Parathyroid adenoma (tissue), 2 donors: ENCODE measurements around the gene HGS.
A peak's percentile ranks its signal among the peaks of the same experiment; 100 is the strongest.

Experiments
- H2AFZ ChIP-seq: fragments of 300-600 bp; sonication (generic); one replicate; pipeline ENCODE4 v1.7.0; 2017; ENCODE audit warnings: antibody characterized with exemption, mild to moderate bottlenecking
- H3K27ac ChIP-seq: fragments of 300-600 bp; sonication (generic); one replicate; pipeline ENCODE4 v1.7.0; 2017
- H3K27me3 ChIP-seq: fragments of 300-600 bp; sonication (generic); one replicate; pipeline ENCODE4 v1.7.0; 2017; ENCODE audit warnings: low read length; ENCODE audit not compliant: control insufficient read depth, insufficient read depth
- H3K36me3 ChIP-seq: fragments of 300-600 bp; sonication (generic); one replicate; pipeline ENCODE4 v1.7.0; 2017; ENCODE audit warnings: low read length; ENCODE audit not compliant: control insufficient read depth, insufficient read depth
- H3K4me1 ChIP-seq: fragments of 300-600 bp; sonication (generic); one replicate; pipeline ENCODE4 v1.7.0; 2017; ENCODE audit warnings: control low read depth
- H3K4me2 ChIP-seq: fragments of 300-600 bp; sonication (generic); one replicate; pipeline ENCODE4 v1.7.0; 2017; ENCODE audit warnings: low read length
- H3K4me3 ChIP-seq: fragments of 300-600 bp; sonication (generic); one replicate; pipeline ENCODE4 v1.7.0; 2017; ENCODE audit warnings: low read depth, low read length
- H3K79me2 ChIP-seq: fragments of 300-600 bp; sonication (generic); one replicate; pipeline ENCODE4 v1.7.0; 2017; ENCODE audit warnings: control low read depth
- H3K9ac ChIP-seq: fragments of 300-600 bp; sonication (generic); one replicate; pipeline ENCODE4 v1.7.0; 2017; ENCODE audit warnings: mild to moderate bottlenecking
- H3K9me3 ChIP-seq: fragments of 300-600 bp; sonication (generic); one replicate; pipeline ENCODE4 v1.7.0; 2017; ENCODE audit warnings: low read length; ENCODE audit not compliant: control insufficient read depth
- TF ChIP-seq, protein P1 (sequence below): fragments of 300-600 bp; sonication (generic); IDR thresholded peaks from one replicate; pipeline ENCODE4 v1.7.0; 2017; ENCODE audit warnings: antibody characterized with exemption, mild to moderate bottlenecking
- donor health status: primary hyperparathyroidism.

The HGS gene

DNA sequence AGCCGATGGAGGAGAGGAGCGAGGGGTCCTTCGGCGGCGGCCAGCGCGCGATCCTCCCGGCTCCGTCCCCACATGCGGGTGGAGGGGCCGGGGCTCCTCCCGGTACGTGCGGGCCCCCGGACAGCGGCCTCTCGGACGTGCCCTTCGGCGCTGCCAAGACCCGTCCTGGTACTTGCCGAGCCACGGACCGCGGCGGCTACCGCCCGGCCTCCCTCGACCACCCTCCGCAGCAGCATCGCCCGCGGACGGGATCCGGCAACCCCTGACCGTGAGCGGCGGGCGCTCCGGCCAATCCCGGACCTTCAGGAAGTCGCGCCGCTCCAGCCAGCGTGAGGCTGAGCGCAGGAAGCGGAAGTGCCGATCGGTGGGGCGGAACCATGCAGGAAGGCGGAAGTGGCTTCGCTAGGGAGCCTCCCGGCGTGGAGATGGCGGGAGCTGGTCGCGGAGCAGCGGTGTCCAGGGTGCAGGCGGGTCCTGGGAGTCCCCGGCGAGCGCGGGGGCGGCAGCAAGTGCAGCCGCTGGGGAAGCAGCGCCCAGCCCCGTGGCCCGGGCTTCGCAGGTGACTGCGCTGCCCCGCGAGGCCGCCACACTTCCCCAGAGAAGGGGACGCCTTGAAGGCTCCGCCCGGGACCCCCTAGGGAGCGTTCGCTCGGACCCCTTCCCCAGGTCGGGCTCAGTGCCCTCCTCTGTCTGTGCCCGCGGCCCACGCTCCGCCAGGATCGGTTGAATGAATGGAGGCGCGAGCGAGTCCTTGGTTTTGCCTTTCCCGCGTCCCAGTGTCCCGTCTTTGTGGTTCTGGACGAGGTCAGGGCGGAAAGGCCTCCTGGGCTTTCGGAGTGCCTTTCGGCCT lies 17.2 kb upstream of the HGS start, which contains the start of the genes CCDC137 and OXLD1:
CCDC137 (plus strand) TSS at position 396 of the 850 bp plus-strand sequence; CDS start at position 426, 30 bp downstream.
OXLD1 (minus strand) TSS at position 264 of the 850 bp plus-strand sequence; CDS start at position 236, 28 bp downstream.
- no peaks in the 10 kb centered on the region for H3K36me3 ChIP-seq
- H3K4me2 ChIP-seq, result peak within 1 kb of the TSS; percentile 97
- TF ChIP-seq, protein P1, sequence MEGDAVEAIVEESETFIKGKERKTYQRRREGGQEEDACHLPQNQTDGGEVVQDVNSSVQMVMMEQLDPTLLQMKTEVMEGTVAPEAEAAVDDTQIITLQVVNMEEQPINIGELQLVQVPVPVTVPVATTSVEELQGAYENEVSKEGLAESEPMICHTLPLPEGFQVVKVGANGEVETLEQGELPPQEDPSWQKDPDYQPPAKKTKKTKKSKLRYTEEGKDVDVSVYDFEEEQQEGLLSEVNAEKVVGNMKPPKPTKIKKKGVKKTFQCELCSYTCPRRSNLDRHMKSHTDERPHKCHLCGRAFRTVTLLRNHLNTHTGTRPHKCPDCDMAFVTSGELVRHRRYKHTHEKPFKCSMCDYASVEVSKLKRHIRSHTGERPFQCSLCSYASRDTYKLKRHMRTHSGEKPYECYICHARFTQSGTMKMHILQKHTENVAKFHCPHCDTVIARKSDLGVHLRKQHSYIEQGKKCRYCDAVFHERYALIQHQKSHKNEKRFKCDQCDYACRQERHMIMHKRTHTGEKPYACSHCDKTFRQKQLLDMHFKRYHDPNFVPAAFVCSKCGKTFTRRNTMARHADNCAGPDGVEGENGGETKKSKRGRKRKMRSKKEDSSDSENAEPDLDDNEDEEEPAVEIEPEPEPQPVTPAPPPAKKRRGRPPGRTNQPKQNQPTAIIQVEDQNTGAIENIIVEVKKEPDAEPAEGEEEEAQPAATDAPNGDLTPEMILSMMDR, result no peak
- peak within 1 kb of the TSS; percentile 73 for H3K27ac ChIP-seq
- H3K4me3 ChIP-seq, result peak within 1 kb of the TSS; percentile 85
- H3K9me3 ChIP-seq, result no peaks in the 10 kb centered on the region
- peak within 1 kb of the TSS; percentile 94 for H2AFZ ChIP-seq
- H3K4me1 ChIP-seq, result peaks cover 6% of the 10 kb centered on the region
- peak within 1 kb of the TSS; percentile 55 for H3K9ac ChIP-seq
- no peaks in the 10 kb centered on the region for H3K27me3 ChIP-seq
- H3K79me2 ChIP-seq, result peaks cover 11% of the 10 kb centered on the region

DNA sequence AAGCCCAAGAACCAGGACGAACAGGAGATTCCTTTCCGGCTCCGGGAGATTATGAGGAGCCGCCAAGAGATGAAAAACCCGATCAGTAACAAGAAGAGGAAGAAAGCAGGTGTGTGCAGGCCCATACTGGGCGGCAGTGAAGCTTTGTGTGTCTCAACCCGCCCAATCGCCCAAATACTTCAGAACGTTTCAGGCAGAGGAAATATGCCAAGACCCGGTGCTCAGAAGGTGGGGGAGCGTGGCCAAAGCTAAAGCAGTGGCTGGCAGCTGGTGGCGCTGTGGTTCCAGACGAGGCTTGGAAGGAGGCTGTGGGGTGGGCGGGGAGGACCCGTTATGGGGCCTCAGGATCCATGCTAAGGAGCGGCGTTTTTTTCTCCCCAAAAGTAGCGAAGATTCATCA lies 16.1 kb upstream of the HGS start:
- Histone ChIP-seq H3K79me2 (peaks cover 11% of the 10 kb centered on the region), H3K27ac (no peak overlapping the region), H3K9ac (no peak overlapping the region), H3K27me3 (no peaks in the 10 kb centered on the region), H3K9me3 (no peaks in the 10 kb centered on the region), H3K4me2 (no peak overlapping the region), H2AFZ (no peak overlapping the region), H3K4me1 (peaks cover 6% of the 10 kb centered on the region), H3K36me3 (no peaks in the 10 kb centered on the region), H3K4me3 (no peak overlapping the region)
- TF ChIP-seq, protein P1, result no peak

DNA sequence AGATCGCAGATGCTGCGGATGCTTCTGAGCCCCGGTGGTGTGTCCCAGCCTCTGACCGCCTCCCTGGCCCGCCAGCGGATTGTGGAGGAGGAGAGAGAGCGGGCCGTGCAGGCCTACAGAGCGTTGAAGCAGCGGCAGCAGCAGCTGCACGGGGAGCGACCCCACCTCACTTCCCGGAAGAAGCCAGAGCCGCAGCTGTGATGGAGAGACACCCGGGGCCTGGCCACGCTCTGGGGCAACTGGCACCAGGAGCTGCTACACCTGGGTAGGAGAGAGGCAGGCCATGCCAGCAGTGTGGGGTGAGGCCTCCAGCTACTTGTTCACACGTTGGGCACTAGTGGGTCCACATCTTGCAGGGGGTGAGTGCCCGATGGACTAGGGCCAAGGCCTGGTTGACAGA lies 11.3 kb upstream of the HGS start:
- Histone ChIP-seq H2AFZ (no peak overlapping the region), H3K79me2 (peaks cover 12% of the 10 kb centered on the region), H3K9ac (no peak overlapping the region), H3K27me3 (no peaks in the 10 kb centered on the region), H3K27ac (no peak overlapping the region), H3K4me2 (no peak overlapping the region), H3K9me3 (no peaks in the 10 kb centered on the region), H3K4me1 (no peaks in the 10 kb centered on the region), H3K4me3 (no peak overlapping the region), H3K36me3 (no peaks in the 10 kb centered on the region)
- TF ChIP-seq, protein P1, result no peak

DNA sequence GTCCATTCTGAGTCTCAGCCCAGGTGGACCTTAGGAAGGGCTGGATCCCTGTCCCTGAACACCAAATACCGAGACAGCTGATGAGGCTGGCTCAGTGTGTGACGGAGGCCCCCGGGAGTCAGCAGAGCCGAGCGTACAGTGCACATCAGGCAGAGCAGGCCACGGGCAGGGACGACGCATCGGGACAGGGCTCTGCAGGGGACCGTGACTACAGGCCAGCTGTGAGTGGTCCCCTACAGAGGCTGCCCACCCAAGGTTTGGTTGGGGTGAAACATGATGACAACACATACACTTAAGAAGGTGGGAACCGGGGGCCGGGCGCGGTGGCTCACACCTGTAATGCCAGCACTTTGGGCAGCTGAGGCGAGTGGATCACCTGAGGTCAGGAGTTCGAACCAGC lies 10.9 kb upstream of the HGS start:
- no peaks in the 10 kb centered on the region for H3K27me3 ChIP-seq

More for the DNA sequence above, 10.9 kb upstream of the HGS start:
- Histone ChIP-seq H3K4me1 (no peaks in the 10 kb centered on the region), H3K79me2 (peaks cover 9% of the 10 kb centered on the region), H3K4me2 (no peak overlapping the region), H3K9ac (no peak overlapping the region), H3K27ac (no peak overlapping the region), H3K36me3 (no peaks in the 10 kb centered on the region), H3K4me3 (no peak overlapping the region), H3K9me3 (no peaks in the 10 kb centered on the region), H2AFZ (no peak overlapping the region)
- TF ChIP-seq, protein P1, result no peak
